Measurements from ENCODE around the gene IZUMO2.
"Not testable (repeated sequence)": the region's sequence is repeated elsewhere in the genome, so short reads cannot be mapped to it uniquely, and the experiment has no call there.

Gene IZUMO2

GRCh38 chr19:50184196-50184595 lies 21.1 kb upstream of the IZUMO2 start:
- DNase-seq (ENCODE audit: low read depth in 2 of 2): no peak

- DNase-seq (ENCODE audit: low read depth in 2 of 2): no peak
These were observed 18.0 kb upstream of the IZUMO2 start for GRCh38 chr19:50181121-50181520.

- no peak for DNase-seq (ENCODE audit: low read depth in 2 of 2)
These were observed 15.9 kb upstream of the IZUMO2 start for GRCh38 chr19:50178859-50179537.

- DNase-seq (ENCODE audit: low read depth in 2 of 2): no peak
These were observed 15.2 kb upstream of the IZUMO2 start for GRCh38 chr19:50178320-50178719.

DNA sequence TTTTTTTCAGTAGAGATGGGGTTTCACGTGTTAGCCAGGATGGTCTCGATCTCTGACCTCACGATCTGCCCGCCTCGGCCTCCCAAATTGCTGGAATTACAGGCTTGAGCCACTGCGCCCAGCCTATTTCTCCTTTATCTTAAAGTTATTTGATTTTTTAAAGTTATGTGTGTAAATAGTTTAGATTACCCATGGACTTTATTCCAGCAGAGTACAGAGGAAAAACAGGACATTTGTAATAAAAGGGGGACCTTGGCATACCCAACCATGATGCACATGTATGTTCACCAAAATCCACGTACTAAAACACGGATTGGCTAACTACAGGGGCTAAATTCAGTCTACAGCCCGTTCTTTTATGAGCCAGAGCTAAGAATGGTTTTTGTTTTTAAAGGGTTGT lies 13.7 kb upstream of the IZUMO2 start:
- no peak for DNase-seq (ENCODE audit: low read depth in 2 of 2)

DNA sequence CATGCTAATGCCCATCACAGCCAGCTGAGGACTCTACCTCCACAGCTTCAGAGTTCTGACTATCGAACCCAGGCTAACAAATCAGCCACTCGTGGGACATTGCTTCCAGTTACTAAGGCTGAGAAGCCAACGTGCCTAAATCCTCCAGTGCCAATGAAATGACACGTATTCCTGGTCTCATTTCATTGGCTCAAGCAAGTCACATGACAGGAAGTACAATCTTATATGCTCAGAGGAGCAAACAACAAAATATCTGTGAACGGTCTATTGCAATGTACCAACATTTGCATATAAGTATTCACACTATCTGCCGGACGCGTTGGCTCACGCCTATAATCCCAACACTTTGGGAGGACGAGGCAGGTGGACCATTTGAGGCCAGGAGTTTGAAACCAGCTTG lies 12.8 kb upstream of the IZUMO2 start:
- DNase-seq (ENCODE audit: low read depth in 2 of 2): no peak

DNA sequence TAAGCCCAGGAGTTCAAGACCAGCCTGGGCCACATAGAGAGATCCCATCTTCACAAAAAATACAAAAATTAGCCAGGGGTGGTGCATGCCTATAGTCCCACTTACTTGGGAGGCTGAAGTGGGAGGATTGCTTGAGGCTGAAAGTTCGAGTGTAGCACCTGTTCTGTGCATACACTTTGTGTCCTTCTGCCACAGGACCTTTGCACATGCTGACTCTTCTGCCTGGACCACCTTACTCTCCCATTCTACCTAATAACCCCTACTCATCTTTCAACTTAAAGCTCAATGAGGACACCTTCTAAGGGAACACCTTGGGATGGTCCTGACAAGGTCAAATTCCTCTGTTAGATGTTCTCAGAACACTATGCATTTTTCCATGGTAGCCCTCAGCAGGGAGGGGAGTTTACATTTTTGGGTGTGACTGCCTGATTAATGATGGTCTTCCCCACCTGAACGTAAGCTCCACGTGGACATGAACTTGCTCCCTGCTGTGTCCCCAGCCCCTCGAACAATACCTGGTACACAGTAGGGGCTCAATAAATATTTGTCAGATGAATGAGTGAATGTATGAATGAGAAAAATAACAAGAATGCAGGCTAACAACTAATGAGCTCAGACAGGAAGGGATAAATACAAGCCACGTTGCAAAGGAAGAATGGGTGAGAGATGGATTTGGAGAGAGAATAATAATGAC lies 11.2 kb upstream of the IZUMO2 start:
- no peak for DNase-seq (ENCODE audit: low read depth in 2 of 2)

GRCh38 chr19:50173127-50173526 lies 10.0 kb upstream of the IZUMO2 start:
- DNase-seq (ENCODE audit: low read depth in 2 of 2): no peak

GRCh38 chr19:50172726-50173125 lies 9.6 kb upstream of the IZUMO2 start:
- no peak for DNase-seq (ENCODE audit: low read depth in 2 of 2)

DNA sequence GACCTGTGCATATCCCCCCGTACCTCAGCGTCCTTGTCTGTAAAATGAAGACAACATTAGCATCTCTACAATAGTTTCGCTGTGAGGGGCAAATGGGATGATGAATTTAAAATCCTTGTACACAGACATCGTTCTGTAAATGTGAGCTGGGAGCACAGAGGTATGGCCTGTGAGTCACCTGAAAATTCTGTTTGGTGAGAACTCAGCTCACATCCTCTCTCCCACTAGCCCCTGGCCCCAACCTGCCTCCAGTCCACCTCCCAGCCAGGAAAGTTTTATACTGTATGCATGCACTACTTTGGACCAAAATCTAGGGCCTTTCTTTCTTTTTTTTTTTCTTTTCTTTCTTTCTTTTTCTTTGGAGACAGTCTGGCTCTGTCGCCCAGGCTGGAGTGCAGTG lies 8.7 kb upstream of the IZUMO2 start:
- DNase-seq (ENCODE audit: low read depth in 2 of 2): no peak

- no peak for DNase-seq (ENCODE audit: low read depth in 2 of 2)
These were observed 4.2 kb upstream of the IZUMO2 start for GRCh38 chr19:50167314-50167721.

- DNase-seq (ENCODE audit: low read depth in 2 of 2): no peak
These were observed 4.0 kb downstream of the IZUMO2 start for GRCh38 chr19:50159078-50159477.

GRCh38 chr19:50158577-50158976 lies 4.5 kb downstream of the IZUMO2 start:
- no peak for DNase-seq (ENCODE audit: low read depth in 2 of 2)

DNA sequence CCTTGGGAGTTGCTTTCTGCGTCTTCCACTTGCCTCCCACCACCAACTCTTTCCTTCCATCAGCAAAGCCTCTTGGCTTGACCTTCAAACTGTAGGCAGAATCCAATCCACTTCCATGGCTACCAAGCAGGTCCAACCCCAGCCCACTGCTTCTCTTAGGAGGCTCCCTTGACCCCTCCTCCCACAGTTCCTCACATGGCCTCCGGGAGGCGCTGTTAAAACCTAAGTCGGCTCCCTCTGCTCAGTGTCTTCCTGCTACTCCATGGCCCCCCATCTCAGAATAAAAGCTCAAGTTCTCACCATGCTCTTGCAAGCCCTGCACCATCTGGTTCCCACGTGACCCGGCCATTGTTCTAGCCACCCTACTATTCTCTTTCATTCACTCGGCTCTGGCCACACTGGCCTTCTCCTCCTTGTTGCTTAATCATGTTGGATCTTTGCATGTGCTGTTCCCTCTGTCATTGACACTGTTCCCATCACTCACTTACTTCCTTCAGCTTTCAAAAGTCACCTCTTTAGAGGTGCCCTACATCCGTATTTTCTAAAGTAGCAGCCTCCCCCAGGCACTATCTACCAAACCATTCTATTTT lies 7.5 kb downstream of the IZUMO2 start:
- no peak for DNase-seq (ENCODE audit: low read depth in 2 of 2)

GRCh38 chr19:50154529-50154928 lies 8.6 kb downstream of the IZUMO2 start:
- no peak for DNase-seq (ENCODE audit: low read depth in 2 of 2)

- DNase-seq (ENCODE audit: low read depth in 2 of 2): no peak
These were observed 10.5 kb downstream of the IZUMO2 start for GRCh38 chr19:50152578-50152977.

DNA sequence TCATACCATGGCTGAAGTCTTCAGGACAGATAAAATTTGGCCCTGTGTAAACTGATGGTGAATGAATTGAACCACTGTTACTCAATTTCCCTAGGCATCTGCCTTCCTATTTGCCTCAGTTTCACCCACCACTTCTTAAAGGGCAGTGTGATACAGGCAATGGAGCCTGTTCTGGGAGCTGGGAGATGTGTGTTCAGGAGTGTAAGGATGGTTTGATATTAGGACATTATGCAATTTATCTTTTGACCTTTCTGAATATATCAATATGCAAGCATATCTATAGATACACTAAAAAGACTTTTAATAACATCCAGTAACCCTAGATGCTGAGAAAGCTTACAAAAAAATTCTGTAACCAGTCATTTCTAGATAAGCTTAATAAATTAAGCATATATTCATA lies 14.6 kb downstream of the IZUMO2 start:
- no peak for DNase-seq (ENCODE audit: low read depth in 2 of 2)

DNA sequence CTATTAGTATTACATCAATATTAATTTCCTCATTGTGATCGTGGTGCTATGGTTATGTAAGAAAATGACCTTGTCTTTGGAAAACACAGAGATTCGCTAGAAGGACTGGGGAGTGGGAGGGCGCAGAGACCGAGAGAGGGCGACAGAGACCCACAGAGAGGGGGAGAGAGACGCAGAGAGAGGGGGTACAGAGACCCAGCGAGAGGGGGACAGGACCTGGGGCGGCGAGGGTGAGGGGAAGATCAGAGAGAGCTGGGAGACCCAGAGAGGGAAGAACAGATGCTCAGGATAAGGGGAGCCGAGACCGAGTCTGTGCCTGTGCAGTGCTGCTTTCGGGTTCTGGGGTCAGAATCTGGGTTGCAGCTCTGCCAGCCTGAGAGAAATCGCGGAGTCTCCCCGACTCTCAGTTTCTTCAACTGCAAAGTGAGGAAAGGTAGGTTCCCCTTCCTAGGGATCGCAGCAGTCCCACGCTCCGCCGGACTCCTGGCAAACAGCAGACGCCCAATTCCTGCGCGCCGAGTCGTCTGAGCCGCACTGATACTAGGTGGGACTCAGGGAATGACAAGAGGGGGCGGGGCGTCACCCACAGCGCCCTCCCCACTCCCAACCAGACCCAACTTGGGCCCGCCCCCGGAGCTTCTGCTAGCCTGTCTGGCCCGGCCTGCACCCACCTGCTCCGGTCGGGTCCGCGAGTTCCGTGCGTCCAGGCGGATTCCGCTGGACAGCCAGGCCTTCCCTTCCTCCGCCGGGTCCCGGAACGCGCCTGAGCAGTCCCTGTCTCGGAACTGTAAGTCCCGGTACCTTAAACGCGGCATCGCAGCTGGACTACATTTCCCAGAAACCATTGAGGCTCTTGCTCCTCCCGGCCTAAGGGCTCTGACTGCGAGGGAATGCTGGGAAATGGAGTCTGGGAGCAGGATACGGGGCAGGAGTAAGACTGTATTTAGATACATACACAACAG lies 15.3 kb downstream of the IZUMO2 start:
- DNase-seq (ENCODE audit: low read depth in 2 of 2): peak; percentile 45 to 65

- DNase-seq (ENCODE audit: low read depth in 2 of 2): not testable (repeated sequence)
These were observed 21.2 kb downstream of the IZUMO2 start for GRCh38 chr19:50141921-50142320.

- not testable (repeated sequence) for DNase-seq (ENCODE audit: low read depth in 2 of 2)
These were observed 22.8 kb downstream of the IZUMO2 start for GRCh38 chr19:50140118-50140845.

GRCh38 chr19:50136603-50137365 lies 26.3 kb downstream of the IZUMO2 start:
- not testable (repeated sequence) for DNase-seq (ENCODE audit: low read depth in 2 of 2)
